Ishikawa (cell line): ENCODE measurements around the gene CRYAB.

Source experiments
- CREB1 ChIP-seq: IDR thresholded peaks from 2 replicates; pipeline ENCODE4 v1.6.1; 2012; ENCODE audit warnings: low read depth
- EP300 ChIP-seq: IDR thresholded peaks from 2 replicates; pipeline ENCODE4 v1.6.1; 2012; ENCODE audit warnings: borderline replicate concordance
- FOXM1 ChIP-seq: IDR thresholded peaks from 2 replicates; pipeline ENCODE4 v1.6.1; 2012; ENCODE audit warnings: low read depth, borderline replicate concordance
- YY1 ChIP-seq: IDR thresholded peaks from 2 replicates; pipeline ENCODE4 v1.6.1; 2012; ENCODE audit warnings: low read depth
- TF ChIP-seq, protein P1 (sequence below): IDR thresholded peaks from 2 replicates; pipeline ENCODE4 v1.6.1; 2012; ENCODE audit warnings: low read depth, mild to moderate bottlenecking

DNA sequence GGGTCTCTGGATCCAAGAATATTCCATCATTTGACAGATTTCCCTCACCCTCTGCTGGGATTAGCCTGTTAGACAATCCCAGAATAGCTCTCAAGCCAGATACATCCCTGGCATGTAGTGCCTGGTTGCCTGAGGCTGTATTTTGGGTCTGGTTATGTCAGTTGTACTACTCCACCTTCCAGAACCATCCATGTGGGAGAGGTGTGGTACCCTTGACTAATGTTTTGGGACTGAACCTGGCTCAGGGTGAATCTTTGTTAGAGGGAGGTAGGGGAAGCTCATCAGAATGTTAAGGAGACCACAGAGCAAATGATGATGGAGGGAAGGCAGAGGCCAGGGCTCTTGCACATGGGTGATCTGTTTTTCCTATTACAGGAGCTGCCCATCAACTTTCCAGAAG lies 12.4 kb upstream of the CRYAB start:
- TF ChIP-seq, protein P1, sequence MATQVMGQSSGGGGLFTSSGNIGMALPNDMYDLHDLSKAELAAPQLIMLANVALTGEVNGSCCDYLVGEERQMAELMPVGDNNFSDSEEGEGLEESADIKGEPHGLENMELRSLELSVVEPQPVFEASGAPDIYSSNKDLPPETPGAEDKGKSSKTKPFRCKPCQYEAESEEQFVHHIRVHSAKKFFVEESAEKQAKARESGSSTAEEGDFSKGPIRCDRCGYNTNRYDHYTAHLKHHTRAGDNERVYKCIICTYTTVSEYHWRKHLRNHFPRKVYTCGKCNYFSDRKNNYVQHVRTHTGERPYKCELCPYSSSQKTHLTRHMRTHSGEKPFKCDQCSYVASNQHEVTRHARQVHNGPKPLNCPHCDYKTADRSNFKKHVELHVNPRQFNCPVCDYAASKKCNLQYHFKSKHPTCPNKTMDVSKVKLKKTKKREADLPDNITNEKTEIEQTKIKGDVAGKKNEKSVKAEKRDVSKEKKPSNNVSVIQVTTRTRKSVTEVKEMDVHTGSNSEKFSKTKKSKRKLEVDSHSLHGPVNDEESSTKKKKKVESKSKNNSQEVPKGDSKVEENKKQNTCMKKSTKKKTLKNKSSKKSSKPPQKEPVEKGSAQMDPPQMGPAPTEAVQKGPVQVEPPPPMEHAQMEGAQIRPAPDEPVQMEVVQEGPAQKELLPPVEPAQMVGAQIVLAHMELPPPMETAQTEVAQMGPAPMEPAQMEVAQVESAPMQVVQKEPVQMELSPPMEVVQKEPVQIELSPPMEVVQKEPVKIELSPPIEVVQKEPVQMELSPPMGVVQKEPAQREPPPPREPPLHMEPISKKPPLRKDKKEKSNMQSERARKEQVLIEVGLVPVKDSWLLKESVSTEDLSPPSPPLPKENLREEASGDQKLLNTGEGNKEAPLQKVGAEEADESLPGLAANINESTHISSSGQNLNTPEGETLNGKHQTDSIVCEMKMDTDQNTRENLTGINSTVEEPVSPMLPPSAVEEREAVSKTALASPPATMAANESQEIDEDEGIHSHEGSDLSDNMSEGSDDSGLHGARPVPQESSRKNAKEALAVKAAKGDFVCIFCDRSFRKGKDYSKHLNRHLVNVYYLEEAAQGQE: no peak
- TF ChIP-seq YY1 (no peak), CREB1 (no peak), EP300 (no peak), FOXM1 (no peak)
